Natural killer cell treated with Interleukin-12 subunit alpha and Interleukin-12 subunit beta and Interleukin-15 and Interleukin-18, amount 100 ng/mL, for 72 hours (primary cell): ENCODE results near the gene PGP. TPM values are rescaled to one million over a fixed set of nuclear protein-coding genes. Genes with fewer than 3 reads are reported as not detected.

Source experiments
- ATAC-seq, 2 donors: fragments of 150-1000 bp; cut with Tn5 transposase in 1 of 2; sonication (Bioruptor Pico), chemical (Tn5 transposase) in 1 of 2; 2 replicates each; pipeline ENCODE4 v1.10.0; 2021
- DNase-seq: peaks from one replicate; pipeline ENCODE4 v3.0.0; 2022; ENCODE audit warnings: low spot score
- H3K27ac Mint-ChIP-seq, 2 donors: 1 replicate in 1 of 2; 2 replicates in 1 of 2; pipeline ENCODE4 v1.8.0; 2022; ENCODE audit warnings: mixed read lengths in 2 of 2, mild to moderate bottlenecking in 1 of 2, moderate library complexity in 1 of 2
- H3K27me3 Mint-ChIP-seq, 2 donors: 1 replicate in 1 of 2; 2 replicates in 1 of 2; pipeline ENCODE4 v1.8.0; 2022; ENCODE audit warnings: mixed read lengths in 2 of 2
- H3K36me3 Mint-ChIP-seq: one replicate; pipeline ENCODE4 v1.8.0; 2022; ENCODE audit warnings: mixed read lengths
- H3K4me1 Mint-ChIP-seq, 2 donors: 1 replicate in 1 of 2; 2 replicates in 1 of 2; pipeline ENCODE4 v1.8.0; 2022; ENCODE audit warnings: low read depth in 2 of 2, mixed read lengths in 2 of 2, mild to moderate bottlenecking in 1 of 2
- H3K4me3 Mint-ChIP-seq: one replicate; pipeline ENCODE4 v1.8.0; 2022; ENCODE audit warnings: mixed read lengths
- H3K9me3 Mint-ChIP-seq: 2 replicates; pipeline ENCODE4 v1.8.0; 2022; ENCODE audit warnings: mixed read lengths
- total RNA-seq, 2 donors: library from RNA; stranded (reverse); gene quantifications; one replicate each; pipeline ENCODE4 v1.2.3, GENCODE V29; 2022

The PGP gene
- total RNA-seq, 2 donors from 2014 or later = 18.8 to 39.8 TPM

GRCh38 chr16:2223221-2223941, 8.7 kb upstream of the PGP start, which contains the start of gene E4F1:
E4F1 (plus strand) TSS chr16:2223591; CDS start chr16:2223614, 23 bp downstream.
- Mint-ChIP-seq H3K36me3 (no peaks in the 10 kb centered on the region), H3K4me1 (peaks cover 9 to 20% of the 10 kb centered on the region in 2 donors), H3K27ac (peak within 1 kb of the TSS; percentile 46 to 72), H3K4me3 (peak within 1 kb of the TSS; percentile 84), H3K9me3 (no peaks in the 10 kb centered on the region), H3K27me3 (no peaks in the 10 kb centered on the region)
- DNase-seq = peak; percentile 100
- peak; percentile 99 for ATAC-seq

DNA sequence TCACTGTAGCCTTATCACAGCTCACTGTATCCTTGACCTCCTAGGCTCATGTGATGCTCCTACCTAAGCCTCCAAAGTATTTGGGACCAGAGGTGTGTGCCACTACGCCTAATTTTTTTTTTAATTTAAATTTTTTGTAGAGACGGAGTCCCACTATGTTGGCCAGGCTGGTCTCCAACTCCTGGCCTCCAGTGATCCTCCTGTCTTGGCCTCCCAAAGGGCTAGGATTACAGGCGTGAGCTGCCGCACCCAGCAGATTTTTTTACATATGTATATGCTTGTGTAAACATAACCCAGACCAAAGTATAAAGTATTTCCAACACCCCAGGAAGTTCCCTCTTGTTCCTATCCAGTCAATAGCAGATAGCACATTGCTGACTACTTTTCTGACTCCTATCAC, 1.7 kb upstream of the PGP start:
- no peaks in the 10 kb centered on the region for H3K36me3 Mint-ChIP-seq
- H3K27me3 Mint-ChIP-seq = no peaks in the 10 kb centered on the region
- ATAC-seq = no peak
- no peaks in the 10 kb centered on the region for H3K9me3 Mint-ChIP-seq
- peak overlapping the region; percentile 90 for H3K4me3 Mint-ChIP-seq
- peaks cover 12 to 17% of the 10 kb centered on the region in 2 donors for H3K4me1 Mint-ChIP-seq
- no peak for DNase-seq
- H3K27ac Mint-ChIP-seq = peak overlapping the region; percentile 82 to 84

GRCh38 chr16:2213817-2214718, 572 bp downstream of the PGP start:
- Mint-ChIP-seq H3K27ac (peak overlapping the region in 1 of 2 donors; percentile 43), H3K4me3 (peak overlapping the region; percentile 84), H3K36me3 (no peaks in the 10 kb centered on the region), H3K27me3 (no peaks in the 10 kb centered on the region), H3K4me1 (peaks cover 12 to 17% of the 10 kb centered on the region in 2 donors), H3K9me3 (no peaks in the 10 kb centered on the region)
- no peak for DNase-seq
- no peak for ATAC-seq

GRCh38 chr16:2212362-2213324, 2.0 kb downstream of the PGP start:
- ATAC-seq = no peak
- DNase-seq = no peak
- H3K4me3 Mint-ChIP-seq = peak overlapping the region; percentile 84
- peaks cover 4% of the 10 kb centered on the region for H3K36me3 Mint-ChIP-seq
- peaks cover 16 to 19% of the 10 kb centered on the region in 2 donors for H3K4me1 Mint-ChIP-seq
- H3K27me3 Mint-ChIP-seq = no peaks in the 10 kb centered on the region
- peak overlapping the region in 1 of 2 donors; percentile 43 for H3K27ac Mint-ChIP-seq
- no peaks in the 10 kb centered on the region for H3K9me3 Mint-ChIP-seq

DNA sequence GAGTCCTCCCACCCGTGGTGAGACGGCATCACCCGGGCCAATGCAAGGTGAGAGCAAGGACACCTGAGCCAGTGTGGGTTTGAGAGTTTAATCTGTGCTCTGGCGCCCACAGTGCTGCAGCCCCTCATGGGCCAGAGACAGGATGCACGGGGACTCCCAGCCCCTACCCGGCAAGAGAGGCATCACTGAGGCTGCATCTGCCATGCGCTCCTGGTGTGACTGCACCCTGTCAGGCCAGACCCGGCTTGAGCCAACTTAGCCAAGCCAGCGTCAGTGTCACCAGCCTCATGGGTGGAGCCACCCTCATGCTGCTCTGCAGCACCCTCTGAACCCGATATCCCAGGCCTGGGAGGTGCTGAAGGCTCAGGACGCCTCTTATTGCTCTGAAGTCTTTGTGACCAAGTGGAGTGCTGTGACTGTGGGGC, 2.7 kb downstream of the PGP start:
- no peak overlapping the region for H3K27ac Mint-ChIP-seq
- no peaks in the 10 kb centered on the region for H3K27me3 Mint-ChIP-seq
- H3K4me3 Mint-ChIP-seq = peak overlapping the region; percentile 47
- peaks cover 21 to 23% of the 10 kb centered on the region in 2 donors for H3K4me1 Mint-ChIP-seq
- H3K9me3 Mint-ChIP-seq = no peaks in the 10 kb centered on the region
- DNase-seq (no peak), ATAC-seq (no peak)
- peaks cover 6% of the 10 kb centered on the region for H3K36me3 Mint-ChIP-seq

- DNase-seq = no peak
- H3K4me3 Mint-ChIP-seq = no peak within 1 kb of the TSS
- H3K4me1 Mint-ChIP-seq = peaks cover 26 to 28% of the 10 kb centered on the region in 2 donors
- H3K27me3 Mint-ChIP-seq = no peaks in the 10 kb centered on the region
- H3K36me3 Mint-ChIP-seq = peaks cover 6% of the 10 kb centered on the region
- no peak within 1 kb of the TSS for H3K27ac Mint-ChIP-seq
- ATAC-seq = no peak
- no peaks in the 10 kb centered on the region for H3K9me3 Mint-ChIP-seq
These were observed 4.0 kb downstream of the PGP start, which contains the start of gene BRICD5 for GRCh38 chr16:2210386-2211365. BRICD5 (minus strand) TSS chr16:2210863; CDS start chr16:2210833, 30 bp downstream.

GRCh38 chr16:2210009-2210332, 4.7 kb downstream of the PGP start:
- H3K27me3 Mint-ChIP-seq = no peaks in the 10 kb centered on the region
- no peak overlapping the region for H3K27ac Mint-ChIP-seq
- H3K9me3 Mint-ChIP-seq = no peaks in the 10 kb centered on the region
- H3K4me1 Mint-ChIP-seq = peaks cover 26 to 28% of the 10 kb centered on the region in 2 donors
- no peak for DNase-seq
- ATAC-seq = no peak
- H3K4me3 Mint-ChIP-seq = no peak overlapping the region
- peaks cover 6% of the 10 kb centered on the region for H3K36me3 Mint-ChIP-seq

DNA sequence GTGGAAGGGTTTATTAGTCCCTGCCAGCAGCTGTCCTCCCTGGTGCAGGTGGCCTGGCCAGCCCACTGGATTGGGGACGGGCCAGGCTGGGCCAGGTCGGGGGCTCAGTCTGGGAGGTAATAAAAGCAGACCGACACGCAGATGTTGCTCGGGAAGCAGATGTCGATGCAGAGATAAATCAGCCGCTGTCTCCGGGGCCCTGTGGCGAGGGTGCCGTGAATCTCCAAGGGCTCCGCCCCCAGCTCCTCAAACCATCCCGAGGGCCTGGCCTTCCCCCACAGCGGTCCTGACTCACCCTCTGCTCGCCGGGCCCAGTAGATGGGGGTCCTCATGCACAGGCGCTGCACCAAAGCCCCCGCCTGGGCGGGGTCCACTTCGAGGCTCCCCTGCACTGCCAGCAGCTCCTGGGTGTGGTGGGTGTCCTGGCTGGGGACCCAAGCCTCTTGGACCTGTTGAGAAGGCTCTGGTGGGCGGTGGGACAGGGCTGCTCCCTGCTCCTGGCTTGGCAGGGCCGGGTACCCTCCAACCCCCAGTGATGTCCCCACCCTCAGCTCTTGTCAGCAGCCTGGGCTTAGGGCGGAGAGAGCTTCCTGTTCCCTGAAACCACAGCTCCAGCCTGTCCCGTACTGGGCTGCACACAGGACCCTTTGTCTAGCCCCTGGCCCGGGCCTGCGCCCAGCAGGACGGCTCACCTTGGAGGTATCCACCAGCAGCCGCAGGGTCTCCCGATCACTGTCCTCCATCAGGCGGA, 5.2 kb downstream of the PGP start:
- ATAC-seq (no peak), DNase-seq (no peak)
- H3K4me3 Mint-ChIP-seq = no peak overlapping the region
- H3K27ac Mint-ChIP-seq = no peak overlapping the region
- H3K36me3 Mint-ChIP-seq = peaks cover 6% of the 10 kb centered on the region
- H3K4me1 Mint-ChIP-seq = peaks cover 30 to 31% of the 10 kb centered on the region in 2 donors
- no peaks in the 10 kb centered on the region for H3K27me3 Mint-ChIP-seq
- no peaks in the 10 kb centered on the region for H3K9me3 Mint-ChIP-seq

GRCh38 chr16:2208772-2209171, 5.9 kb downstream of the PGP start:
- Mint-ChIP-seq H3K27ac (no peak overlapping the region), H3K27me3 (no peaks in the 10 kb centered on the region), H3K4me3 (no peak overlapping the region), H3K36me3 (peaks cover 6% of the 10 kb centered on the region), H3K4me1 (peaks cover 34% of the 10 kb centered on the region in 2 donors), H3K9me3 (no peaks in the 10 kb centered on the region)
- ATAC-seq (no peak), DNase-seq (no peak)

- Mint-ChIP-seq H3K9me3 (no peaks in the 10 kb centered on the region), H3K4me3 (no peak overlapping the region), H3K27ac (no peak overlapping the region), H3K4me1 (peaks cover 29 to 33% of the 10 kb centered on the region in 2 donors), H3K36me3 (peaks cover 6% of the 10 kb centered on the region), H3K27me3 (no peaks in the 10 kb centered on the region)
- ATAC-seq = no peak
- no peak for DNase-seq
These were observed 6.3 kb downstream of the PGP start for GRCh38 chr16:2208308-2208707.

GRCh38 chr16:2207872-2208271, 6.8 kb downstream of the PGP start:
- H3K27me3 Mint-ChIP-seq = no peaks in the 10 kb centered on the region
- H3K4me3 Mint-ChIP-seq = peak overlapping the region; percentile 72
- DNase-seq (no peak), ATAC-seq (no peak)
- H3K4me1 Mint-ChIP-seq = peaks cover 27 to 30% of the 10 kb centered on the region in 2 donors
- no peaks in the 10 kb centered on the region for H3K9me3 Mint-ChIP-seq
- peak overlapping the region; percentile 41 to 48 for H3K27ac Mint-ChIP-seq
- peaks cover 6% of the 10 kb centered on the region for H3K36me3 Mint-ChIP-seq
